HG03521 (cell line): ENCODE data around the gene FAM114A2.
"Not testable (repeated sequence)": the region's sequence is repeated elsewhere in the genome, so short reads cannot be mapped to it uniquely, and the experiment has no call there.

Source experiments
- ATAC-seq: cut with Tn5 transposase; IDR thresholded peaks from one replicate; pipeline ENCODE4 v1.9.1; 2021; ENCODE audit warnings: mild to moderate bottlenecking, moderate library complexity; ENCODE audit not compliant: unreplicated experiment

Gene FAM114A2

GRCh38 chr5:154049636-154050035 lies 10.9 kb upstream of the FAM114A2 start:
- no peak for ATAC-seq

DNA sequence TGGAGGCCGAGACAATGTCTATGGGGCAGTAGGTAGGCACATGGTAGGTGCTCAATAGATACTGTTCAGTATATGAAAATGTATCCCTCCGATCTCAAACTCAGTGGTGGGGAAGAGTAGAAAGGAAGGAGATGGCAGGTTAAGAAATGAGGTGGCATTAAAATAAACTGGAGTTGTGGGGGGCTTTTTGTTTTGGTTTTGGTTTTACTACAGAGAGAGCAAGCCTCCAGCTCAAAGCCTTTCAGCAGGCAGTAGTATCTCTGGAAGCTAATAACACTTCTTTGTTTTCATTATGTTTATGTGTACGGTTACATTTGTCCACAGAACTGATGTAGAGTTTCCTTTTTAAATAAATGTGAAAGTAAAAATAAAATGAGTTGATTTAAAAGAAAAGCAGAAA lies 8.6 kb upstream of the FAM114A2 start:
- ATAC-seq: no peak

DNA sequence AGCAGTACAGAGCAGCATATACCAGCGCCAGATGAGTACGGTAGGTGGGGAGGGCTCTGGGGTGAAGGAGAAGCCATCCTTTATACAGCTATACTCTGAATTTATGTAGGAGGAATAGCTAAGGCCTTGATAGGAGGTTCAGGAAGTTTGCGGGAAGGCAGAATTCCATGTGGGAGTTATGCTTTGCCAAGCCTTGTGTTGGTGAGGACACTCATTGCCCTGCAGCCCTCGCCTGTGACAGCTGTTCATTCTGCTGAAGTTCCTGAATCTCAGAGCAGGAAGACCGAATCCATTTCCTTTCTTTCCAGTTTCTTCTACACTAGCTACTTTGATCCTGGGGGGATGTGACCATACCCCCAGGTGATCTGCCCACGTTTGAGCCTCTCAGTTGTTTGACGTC lies 7.8 kb upstream of the FAM114A2 start:
- ATAC-seq: no peak

DNA sequence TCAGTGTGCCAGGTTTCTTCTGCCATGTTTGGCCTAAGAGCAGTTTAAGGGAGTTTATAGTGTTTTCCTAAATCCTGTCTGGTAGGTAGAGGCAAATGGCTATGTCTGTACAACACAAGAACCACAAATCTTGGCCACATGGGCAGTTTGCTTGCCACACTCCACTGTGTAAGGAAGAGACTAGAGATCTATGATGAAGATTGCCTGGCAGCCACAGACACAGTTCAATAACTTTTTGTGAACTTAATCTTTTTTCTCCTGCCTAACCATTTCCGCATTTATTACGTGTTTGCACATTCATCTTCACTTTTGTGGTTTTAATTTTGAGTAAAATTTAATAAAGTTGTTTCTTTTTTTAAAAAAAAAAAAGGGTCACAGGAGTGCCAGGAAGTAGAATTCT lies 5.9 kb upstream of the FAM114A2 start:
- no peak for ATAC-seq

DNA sequence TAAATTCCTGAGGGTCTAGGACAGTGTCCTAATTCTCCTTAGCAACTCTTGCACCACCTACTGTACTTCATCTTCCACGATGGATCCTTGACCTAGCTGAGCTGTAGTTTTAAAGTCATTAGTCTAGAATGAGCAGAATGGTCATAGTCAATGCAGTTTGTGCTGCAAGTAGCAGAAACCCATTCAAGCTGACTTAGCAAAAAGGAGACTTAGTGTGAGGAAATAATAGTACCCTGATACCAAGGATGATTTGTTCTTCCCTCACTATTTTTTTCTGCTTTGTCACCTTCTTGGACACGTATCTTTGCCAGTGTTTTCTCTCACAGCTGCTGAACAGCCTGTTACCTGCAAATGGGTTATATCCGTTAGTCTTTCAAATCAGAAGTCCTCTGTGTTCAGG lies 5.4 kb upstream of the FAM114A2 start:
- no peak for ATAC-seq

DNA sequence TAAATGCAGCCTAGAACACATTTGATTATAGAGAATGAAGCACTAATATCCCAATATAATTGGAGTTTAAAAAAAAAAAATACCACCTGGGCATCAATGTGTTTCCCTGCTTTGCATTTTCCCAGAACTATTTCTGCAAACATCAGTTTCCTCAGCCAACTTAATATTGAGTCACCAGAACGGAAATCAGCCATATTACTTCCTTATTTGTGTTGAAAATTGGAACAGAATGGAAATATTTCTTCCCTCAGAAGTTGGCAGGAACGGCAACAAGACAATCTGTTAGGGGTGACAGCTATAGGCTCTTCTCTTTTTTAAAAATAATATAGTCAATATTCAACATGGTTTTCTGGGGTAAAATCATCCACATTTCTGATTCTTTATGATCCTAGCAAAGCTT lies 4.1 kb upstream of the FAM114A2 start:
- no peak for ATAC-seq

GRCh38 chr5:154039458-154039829 lies 734 bp upstream of the FAM114A2 start:
- no peak for ATAC-seq

GRCh38 chr5:154038261-154038706 lies 426 bp downstream of the FAM114A2 start:
- ATAC-seq: peak; percentile 47

DNA sequence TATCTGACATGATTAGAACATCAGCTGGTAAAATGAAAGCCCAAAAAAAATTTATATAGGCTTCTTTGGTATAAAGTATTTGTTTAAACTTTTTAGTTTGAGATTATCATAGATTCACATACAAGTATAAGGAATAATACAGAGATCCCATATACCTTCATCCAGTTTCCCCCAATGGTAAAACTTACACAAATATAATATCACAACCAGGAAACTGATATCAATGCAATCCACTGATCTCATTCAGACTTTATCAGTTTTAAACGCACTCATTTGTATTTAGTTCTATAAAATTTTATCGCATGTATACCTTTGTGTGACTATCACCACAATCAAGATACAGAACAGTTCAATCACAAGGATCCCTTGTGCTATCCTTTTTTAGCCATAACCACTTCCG lies 3.8 kb downstream of the FAM114A2 start:
- ATAC-seq: no peak

DNA sequence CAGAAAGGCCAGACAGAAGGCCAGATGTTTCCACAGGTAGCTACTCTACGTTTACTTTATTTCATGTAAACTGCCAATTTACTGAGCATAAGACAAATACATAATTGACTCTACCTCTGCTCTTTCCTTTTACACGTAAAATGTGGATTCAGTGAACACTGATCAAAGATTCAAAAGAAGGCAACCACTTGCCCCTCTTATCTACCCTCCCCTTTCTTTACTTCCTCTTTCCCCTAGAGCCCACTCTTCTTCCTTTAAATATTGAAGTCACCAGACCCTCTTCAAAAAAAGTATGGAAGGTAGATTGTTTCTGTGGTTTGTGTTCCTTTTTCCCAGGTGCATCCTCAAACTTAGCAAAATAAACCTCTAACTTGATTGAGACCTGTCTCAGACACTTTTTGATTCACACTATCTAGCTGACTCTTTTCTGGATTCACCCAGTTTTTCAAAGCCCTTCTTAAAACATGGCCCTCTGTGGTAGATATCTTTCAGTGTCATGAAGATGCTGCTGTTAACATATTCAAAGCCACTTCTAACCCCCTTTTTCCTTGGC lies 6.7 kb downstream of the FAM114A2 start:
- ATAC-seq: no peak

- no peak for ATAC-seq
These were observed 12.8 kb downstream of the FAM114A2 start for GRCh38 chr5:154025951-154026350.

- not testable (repeated sequence) for ATAC-seq
These were observed 19.8 kb downstream of the FAM114A2 start for GRCh38 chr5:154018919-154019318.

GRCh38 chr5:154015071-154015693 lies 23.5 kb downstream of the FAM114A2 start:
- no peak for ATAC-seq

DNA sequence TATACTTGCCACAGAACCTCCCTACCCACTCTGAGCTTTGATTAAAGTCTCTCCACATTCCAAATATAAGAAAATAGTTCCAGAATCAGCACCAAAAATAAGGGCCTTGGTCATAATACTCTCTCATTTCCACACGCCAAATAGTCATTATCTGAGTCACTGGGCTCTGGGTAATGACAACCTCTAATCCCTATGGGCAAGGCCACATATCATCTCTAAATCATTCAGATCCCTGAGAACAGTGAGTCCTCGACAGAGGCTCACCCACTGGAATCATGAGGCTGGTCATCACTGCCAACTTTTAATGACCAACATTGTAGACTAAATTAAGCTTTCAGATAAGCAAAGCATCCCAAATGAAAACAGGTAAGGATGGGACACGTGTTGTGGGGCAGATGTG lies 28.1 kb downstream of the FAM114A2 start:
- no peak for ATAC-seq

- ATAC-seq: no peak
These were observed 33.1 kb downstream of the FAM114A2 start for GRCh38 chr5:154005648-154006047.

- ATAC-seq: no peak
These were observed 36.1 kb downstream of the FAM114A2 start for GRCh38 chr5:154002511-154003020.

- ATAC-seq: no peak
These were observed 36.6 kb downstream of the FAM114A2 start for GRCh38 chr5:154002093-154002492.

DNA sequence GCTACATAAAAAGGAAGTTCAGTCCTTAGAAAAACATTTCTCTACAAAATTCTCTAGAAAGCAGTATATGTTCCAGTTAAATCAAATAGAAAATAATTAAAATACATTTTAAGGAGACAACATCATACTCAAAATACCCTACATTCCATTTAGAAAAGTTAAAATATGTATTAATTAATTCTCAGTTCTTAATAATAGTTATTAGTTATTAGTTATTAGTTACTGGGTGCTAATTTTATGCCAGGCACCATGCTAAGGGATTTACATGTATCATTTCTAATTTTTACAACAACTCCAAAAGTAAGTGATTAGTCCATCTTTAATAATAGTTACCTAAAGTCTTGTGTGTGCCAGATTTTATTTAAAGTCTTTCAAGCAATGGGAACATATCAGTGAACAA lies 38.0 kb downstream of the FAM114A2 start:
- ATAC-seq: no peak

DNA sequence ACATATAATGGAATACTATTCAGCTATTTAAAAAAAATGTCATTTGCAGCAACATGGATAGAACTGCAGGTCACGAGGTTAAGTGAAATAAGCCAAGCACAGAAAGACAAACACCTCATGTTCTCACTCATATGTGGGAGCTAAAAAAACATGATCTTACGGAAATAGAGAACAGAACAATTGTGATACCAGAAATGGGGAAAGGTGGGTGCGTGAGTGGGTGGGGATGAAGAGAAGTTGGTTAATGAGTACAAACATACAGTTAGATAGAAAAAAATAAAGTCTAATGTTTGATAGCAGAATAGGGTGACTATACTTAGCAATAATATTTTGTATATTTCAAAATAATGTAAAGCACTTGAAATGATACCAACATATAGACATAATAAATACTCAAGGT lies 38.7 kb downstream of the FAM114A2 start:
- no peak for ATAC-seq

DNA sequence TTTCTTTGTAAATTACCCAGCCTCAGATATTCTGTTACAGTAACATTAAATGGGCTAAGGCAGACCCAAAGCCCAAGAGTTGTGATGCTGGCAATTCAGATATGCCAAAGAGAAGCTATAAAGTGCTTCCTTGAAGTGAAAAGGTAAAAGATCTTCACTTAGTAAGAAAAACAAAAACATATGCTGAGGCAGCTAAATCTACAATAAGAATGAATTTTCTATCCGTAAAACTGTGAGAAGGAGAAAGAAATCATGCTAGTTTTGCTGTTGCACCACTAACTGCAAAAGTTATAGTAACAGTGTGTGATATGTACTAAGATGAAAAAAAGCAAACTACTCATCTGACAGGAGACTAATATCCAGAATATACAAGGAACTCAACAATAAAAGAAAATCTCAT lies 39.9 kb downstream of the FAM114A2 start:
- no peak for ATAC-seq

DNA sequence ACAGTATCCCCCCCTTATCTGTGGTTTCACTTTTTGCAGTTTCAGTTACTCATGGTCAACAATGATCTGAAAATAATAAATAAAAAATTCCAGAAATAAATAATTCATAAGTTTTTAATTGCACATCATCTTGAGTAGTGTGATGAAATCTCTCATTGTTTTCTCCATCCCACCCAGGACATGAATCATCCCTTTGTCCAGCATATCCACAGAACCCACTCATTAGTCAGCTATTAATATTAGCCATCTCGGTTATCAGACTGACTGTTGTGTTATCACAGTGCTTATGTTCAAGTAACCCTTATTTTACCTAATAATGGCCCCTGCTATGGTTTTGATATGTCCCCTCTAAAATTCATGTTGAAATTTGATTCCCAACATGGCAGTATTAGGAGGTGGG lies 40.7 kb downstream of the FAM114A2 start:
- ATAC-seq: no peak

DNA sequence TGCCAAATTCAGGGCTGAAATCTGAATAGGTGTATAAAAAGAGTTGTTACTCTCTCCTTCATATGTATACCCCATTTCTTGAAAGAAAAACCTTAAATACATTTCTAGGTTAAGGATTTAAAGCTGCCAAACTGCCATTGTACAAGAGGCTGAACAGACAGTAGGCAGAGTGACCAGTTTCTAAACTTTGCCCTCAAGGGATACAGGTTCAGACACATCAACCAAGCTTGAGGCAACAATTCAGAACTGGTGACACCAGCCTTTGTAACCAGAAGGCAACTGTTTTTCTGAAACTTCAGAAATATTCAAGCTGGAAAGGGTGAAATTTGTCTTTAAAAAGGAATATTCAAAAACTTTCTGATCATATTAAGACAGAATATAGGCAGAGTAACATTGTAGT lies 47.5 kb downstream of the FAM114A2 start:
- ATAC-seq: no peak

- ATAC-seq: no peak
These were observed 50.2 kb downstream of the FAM114A2 start for GRCh38 chr5:153988510-153988909.
